Heart left ventricle (tissue), 13 donors: ENCODE measurements around the gene RNF7.

Experiments
- CTCF ChIP-seq, 12 donors: fragments of 200-600 bp; sonication (generic) in 4 of 12; IDR thresholded peaks; one replicate each; pipeline versions ENCODE4 v1.5.0 to v1.8.0; 2018 to 2022; ENCODE audit warnings: antibody characterized with exemption in 12 of 12, mild to moderate bottlenecking in 5 of 12
- POLR2A ChIP-seq, 2 donors: fragments of 450-650 bp; IDR thresholded peaks; one replicate each; pipeline ENCODE4 v1.6.1; 2017; ENCODE audit warnings: antibody characterized with exemption in 2 of 2, mild to moderate bottlenecking in 2 of 2, moderate library complexity in 2 of 2
- donor health status: ischemic (EF 13 %, LVEDD 7.1; RV severe dilation, severe dysfunction).
- donor health status: DM: no; HTN: yes; CAD: no.
- donor health status: DM: no; HTN: no; CAD: no.
- donor health status: ischemic (EF 25% LVEDD 6.9; RV normal size, moderate dysfunction).
- donor health status: ischemic (EF 25% LVEDD 5.7; RV mildly dilated, moderate dysfunction).
- donor health status: ischemic (EF 35%, LVEDD 5.7; RV mildly dilated, moderate dysfunction).
- donor health status: nonischemic (EF 11% LVEDD 7.7; RV severe dilation, severe dysfunction).
- donor health status: DM: yes; HTN: yes; CAD: no.
- donor health status: PGD.
- donor health status: ischemic (EF 29% LVEDD 5.4; RV normal size, mild dysfunction).
- donor health status: nonischemic (EF 23%, LVEDD 6.1; RV moderate dilation, normal function).

GRCh38 chr3:141763088-141763750 lies 25.1 kb downstream of the RNF7 start, which contains the start of gene GRK7:
- TF ChIP-seq POLR2A (IDR thresholded peaks at IDR 0.05) (no peak), CTCF (IDR thresholded peaks at IDR 0.05) (no peak)
